ENCODE measurements around the gene ITGA2B.

- TF ChIP-seq, protein P1, sequence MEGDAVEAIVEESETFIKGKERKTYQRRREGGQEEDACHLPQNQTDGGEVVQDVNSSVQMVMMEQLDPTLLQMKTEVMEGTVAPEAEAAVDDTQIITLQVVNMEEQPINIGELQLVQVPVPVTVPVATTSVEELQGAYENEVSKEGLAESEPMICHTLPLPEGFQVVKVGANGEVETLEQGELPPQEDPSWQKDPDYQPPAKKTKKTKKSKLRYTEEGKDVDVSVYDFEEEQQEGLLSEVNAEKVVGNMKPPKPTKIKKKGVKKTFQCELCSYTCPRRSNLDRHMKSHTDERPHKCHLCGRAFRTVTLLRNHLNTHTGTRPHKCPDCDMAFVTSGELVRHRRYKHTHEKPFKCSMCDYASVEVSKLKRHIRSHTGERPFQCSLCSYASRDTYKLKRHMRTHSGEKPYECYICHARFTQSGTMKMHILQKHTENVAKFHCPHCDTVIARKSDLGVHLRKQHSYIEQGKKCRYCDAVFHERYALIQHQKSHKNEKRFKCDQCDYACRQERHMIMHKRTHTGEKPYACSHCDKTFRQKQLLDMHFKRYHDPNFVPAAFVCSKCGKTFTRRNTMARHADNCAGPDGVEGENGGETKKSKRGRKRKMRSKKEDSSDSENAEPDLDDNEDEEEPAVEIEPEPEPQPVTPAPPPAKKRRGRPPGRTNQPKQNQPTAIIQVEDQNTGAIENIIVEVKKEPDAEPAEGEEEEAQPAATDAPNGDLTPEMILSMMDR (conservative IDR thresholded peaks at IDR 0.05; ENCODE audit: low read depth, low read length), result no peak
- TF ChIP-seq EZH2 (IDR thresholded peaks at IDR 0.05; ENCODE audit: borderline replicate concordance, low read depth, low read length, poor library complexity, severe bottlenecking), result no peak
These were observed 12.7 kb downstream of the ITGA2B start for GRCh38 chr17:44376779-44377178.

Measured in A673 (cell line).